HG03039 (cell line): ENCODE data around the gene SYNDIG1.
"Not testable (repeated sequence)": the region's sequence is repeated elsewhere in the genome, so short reads cannot be mapped to it uniquely, and the experiment has no call there.

Experiments used
- ATAC-seq: cut with Tn5 transposase; IDR thresholded peaks from one replicate; pipeline ENCODE4 v1.9.1; 2021; ENCODE audit warnings: mild to moderate bottlenecking, moderate library complexity; ENCODE audit not compliant: unreplicated experiment

SYNDIG1 gene

GRCh38 chr20:24492031-24492607 lies 22.7 kb downstream of the SYNDIG1 start:
- ATAC-seq: no peak

DNA sequence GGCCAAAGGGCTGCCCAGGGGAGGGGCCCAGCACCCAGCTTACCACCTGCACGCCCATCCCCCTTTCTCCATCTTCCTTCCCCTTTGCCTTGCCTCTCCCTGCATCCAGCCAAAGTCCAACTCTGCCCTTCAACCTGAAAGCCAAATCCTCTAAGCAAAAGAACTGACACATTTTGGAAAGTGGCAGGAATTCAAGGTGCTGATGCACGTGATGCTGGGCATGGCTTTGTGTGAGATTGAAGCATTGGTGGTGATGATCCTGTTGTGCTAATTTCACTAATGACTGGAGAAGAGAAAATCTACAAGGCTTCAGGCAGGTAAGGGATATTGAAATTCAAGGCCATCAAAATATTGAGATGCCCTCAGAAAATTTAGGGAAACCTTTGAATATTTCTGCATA lies 23.3 kb downstream of the SYNDIG1 start:
- no peak for ATAC-seq

DNA sequence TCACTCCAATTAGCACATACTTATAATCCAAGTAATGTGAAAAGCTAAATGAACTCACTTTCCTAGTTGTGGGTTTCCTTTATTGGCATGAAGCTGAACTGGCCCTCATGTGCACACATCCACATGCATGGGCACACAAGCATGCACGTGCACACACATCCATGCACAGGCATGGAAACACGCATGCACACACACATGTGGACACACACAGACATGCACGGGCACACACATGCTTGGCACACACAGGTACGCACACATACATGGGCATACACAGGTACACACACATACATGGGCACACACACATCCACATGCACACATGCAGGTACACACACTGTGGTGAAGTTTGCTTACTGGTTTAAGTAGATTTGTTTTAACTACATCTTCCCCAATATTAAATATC lies 23.8 kb downstream of the SYNDIG1 start:
- no peak for ATAC-seq

- ATAC-seq: no peak
These were observed 24.4 kb downstream of the SYNDIG1 start for GRCh38 chr20:24493661-24494459.

GRCh38 chr20:24494460-24494920 lies 25.1 kb downstream of the SYNDIG1 start:
- ATAC-seq: no peak

GRCh38 chr20:24495266-24495665 lies 25.8 kb downstream of the SYNDIG1 start:
- no peak for ATAC-seq

DNA sequence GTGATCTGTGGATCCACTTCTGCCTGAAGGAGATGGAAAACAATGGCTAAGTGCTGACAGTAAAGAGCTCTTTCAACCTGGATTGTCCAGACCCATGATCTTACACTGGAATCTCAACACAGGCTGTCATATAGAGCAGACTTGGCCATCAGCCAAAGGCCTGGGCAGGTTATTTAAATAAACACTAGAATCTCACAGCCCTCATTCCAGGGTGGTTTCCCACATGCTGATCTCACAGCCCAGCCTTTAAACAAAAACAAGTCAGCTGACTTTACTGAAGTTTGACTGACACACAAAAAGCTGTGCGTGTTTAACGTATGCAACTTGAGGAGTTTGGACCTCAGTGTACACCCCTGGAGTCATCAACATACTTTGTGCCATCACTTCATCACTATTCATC lies 28.4 kb downstream of the SYNDIG1 start:
- no peak for ATAC-seq

- ATAC-seq: no peak
These were observed 29.2 kb downstream of the SYNDIG1 start for GRCh38 chr20:24498641-24499040.

- no peak for ATAC-seq
These were observed 30.0 kb downstream of the SYNDIG1 start for GRCh38 chr20:24499472-24499871.

DNA sequence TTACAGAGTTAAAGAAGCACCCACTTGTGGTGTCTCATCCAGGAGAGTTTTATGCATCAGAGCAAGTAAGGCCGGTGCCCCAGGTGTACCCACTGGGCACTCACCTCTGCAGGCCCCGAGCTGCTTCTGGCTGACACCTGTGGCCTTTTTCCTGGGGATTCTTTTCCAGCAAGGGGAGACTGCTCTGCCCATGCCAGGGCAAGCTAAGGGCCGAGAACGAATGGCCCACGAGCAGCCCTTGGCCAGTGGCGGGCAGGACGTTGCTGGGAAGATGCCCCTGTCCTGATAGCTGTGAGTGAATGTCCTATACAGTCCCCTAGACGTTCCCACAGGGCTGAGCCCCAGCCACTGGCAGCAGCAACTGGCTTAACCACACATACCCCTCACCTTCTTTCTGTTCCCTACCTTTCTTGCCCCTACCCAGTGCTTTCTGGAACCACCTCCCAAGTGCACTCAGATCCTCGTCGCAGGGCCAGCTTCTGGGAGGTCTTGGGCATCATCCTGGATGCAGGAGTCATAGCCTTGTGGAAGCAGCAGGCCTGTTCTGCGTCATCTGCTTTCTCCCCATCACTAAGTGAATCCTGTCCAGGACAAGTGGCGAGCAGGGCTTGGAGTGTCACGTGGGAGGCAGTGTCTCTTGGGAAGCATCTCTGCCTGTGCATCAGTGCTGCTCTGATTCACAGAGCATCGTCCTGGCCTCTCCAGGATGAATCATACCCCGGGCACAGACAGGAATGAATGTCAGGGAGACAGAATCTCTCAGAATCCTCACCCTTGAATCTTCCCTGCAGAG lies 32.5 kb downstream of the SYNDIG1 start:
- no peak for ATAC-seq

DNA sequence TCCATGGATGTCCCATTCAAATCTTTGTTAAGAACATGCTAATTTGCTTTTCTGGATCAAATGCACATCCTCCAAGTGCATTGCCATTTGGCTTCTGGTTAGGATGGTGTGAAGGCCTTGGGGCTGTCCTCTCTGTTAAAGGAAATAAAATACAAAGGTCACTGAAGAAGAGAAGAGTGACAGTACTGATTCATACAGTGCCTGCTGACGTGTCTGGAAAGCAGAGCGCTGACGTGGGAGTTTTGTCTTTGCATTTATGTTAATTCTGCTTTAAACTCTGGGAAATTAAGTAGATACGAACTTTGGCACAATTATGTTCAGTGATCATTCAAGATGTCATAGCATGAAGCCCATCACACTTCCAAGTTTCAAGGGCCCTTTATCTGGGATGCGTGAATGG lies 33.2 kb downstream of the SYNDIG1 start:
- no peak for ATAC-seq

GRCh38 chr20:24503352-24503931 lies 34.0 kb downstream of the SYNDIG1 start:
- ATAC-seq: no peak

GRCh38 chr20:24504331-24505285 lies 35.2 kb downstream of the SYNDIG1 start:
- ATAC-seq: no peak

DNA sequence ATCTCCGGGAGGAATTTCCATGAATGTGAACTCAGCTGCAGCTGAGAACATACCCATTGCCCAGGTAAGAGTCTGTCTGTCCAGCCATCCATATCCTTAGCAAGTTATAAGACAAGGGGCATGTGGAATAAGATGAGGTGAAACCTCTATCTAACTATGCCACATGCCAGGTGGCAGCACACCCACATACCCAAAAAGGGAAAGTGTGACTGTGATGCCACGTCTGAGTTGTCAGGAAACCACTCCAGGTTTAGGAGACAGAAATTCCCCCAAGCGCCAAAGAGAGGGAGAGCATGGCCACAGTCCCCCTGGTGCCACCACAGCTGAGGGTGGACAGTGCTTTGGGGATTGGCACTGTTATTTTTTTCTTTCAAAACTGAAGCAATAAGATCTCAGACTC lies 36.7 kb downstream of the SYNDIG1 start:
- ATAC-seq: no peak

GRCh38 chr20:24506696-24507095 lies 37.3 kb downstream of the SYNDIG1 start:
- ATAC-seq: no peak

DNA sequence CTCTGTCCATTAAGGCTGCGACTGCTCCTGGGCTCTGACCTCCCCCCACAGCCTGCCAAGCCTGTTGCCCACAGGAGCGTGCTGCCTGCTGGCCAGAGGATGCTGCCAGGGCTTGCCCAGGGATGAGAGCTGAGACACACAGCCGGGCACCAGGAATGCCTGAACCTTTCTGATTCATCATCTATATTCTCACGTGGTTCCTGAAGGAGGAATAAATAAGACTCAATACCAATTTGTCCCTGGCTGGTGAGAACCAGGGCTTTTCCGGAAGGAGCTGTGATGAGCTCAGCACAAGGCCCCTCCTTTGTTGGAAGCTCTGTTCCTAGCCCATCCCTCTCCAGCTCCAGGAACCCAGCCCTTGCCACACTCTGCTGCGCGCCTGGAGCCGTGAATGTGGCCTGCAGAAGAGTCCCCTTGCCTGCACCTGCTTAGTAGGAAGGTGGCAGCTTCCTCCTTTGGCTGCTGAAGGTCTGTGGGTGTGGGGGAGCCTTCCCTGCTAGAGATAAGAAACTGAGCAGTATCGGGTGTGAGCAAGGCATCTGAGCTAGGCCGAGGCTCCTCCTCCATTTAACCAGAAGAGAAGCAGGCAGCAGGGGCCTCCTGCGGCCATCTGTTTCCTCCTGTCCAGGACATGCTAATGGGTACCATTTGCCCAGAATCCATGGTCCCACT lies 37.9 kb downstream of the SYNDIG1 start:
- no peak for ATAC-seq

- not testable (repeated sequence) for ATAC-seq
These were observed 43.0 kb downstream of the SYNDIG1 start for GRCh38 chr20:24512441-24512840.

DNA sequence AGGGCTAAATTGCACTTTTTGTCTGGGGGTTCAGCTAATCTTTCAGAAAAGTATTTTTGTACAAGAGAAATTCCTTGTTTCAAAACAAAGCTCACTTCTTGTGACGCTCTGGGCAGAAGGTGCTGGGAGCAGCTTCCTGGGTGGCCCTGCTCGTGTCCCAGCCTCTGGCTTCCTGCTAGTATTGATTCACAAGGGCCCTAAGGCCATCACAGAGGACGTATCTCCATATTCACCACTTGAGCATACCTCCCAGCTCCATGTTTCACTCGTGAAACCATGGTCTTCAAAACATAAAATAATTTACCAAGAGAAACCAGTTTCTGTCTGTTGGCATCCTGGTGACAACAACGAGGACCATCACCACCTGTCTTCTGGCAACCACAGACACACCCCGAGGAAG lies 49.1 kb downstream of the SYNDIG1 start:
- ATAC-seq: no peak

GRCh38 chr20:24519476-24519875 lies 50.0 kb downstream of the SYNDIG1 start:
- no peak for ATAC-seq

DNA sequence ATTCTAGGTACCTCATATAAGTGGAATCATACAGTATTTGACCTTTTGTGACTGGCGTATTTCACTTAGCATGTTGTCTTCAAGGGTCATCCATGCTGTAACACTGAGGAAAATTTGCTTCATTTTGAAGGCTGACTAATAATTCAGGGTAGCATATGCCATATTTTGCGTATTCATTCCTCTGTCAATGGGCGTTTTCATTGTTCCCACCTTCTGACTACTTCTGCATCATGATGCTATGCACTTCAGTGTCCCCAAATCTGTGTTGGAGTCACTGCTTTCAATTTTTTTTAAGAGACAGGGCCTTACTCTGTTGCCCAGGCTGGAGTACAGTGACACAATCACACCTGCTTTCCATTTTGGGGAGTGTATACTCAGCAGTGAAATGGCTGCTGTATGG lies 51.6 kb downstream of the SYNDIG1 start:
- ATAC-seq: no peak
